Bronchial epithelial cell (primary cell): ENCODE data around the gene EIF3K. TPM values are rescaled to one million over a fixed set of nuclear protein-coding genes. Genes with fewer than 3 reads are reported as not detected.

Experiments
- DNase-seq: peaks from one replicate; pipeline ENCODE4 v3.0.0-alpha.2; 2010; ENCODE audit warnings: low read depth
- FAIRE-seq: peaks from 2 replicates; lab custom pipeline; 2011; peaks lifted over from hg19 to GRCh38; lab: Jason Lieb, UNC
- H3K27me3 ChIP-seq: 2 replicates; pipeline ENCODE4 v1.5.1; 2011; ENCODE audit warnings: low read length; ENCODE audit not compliant: control insufficient read depth, insufficient read depth
- H3K36me3 ChIP-seq: 2 replicates; pipeline ENCODE4 v1.5.1; 2011; ENCODE audit warnings: low read length; ENCODE audit not compliant: control insufficient read depth, insufficient read depth
- H3K4me3 ChIP-seq: 2 replicates; pipeline ENCODE4 v1.5.1; 2011; ENCODE audit warnings: mild to moderate bottlenecking, low read depth, low read length, control low read depth
- CTCF ChIP-seq: IDR thresholded peaks from 2 replicates; pipeline ENCODE4 v1.5.1; 2011; ENCODE audit warnings: mild to moderate bottlenecking, moderate library complexity, low read length, control low read depth, inconsistent platforms; ENCODE audit not compliant: insufficient read depth, severe bottlenecking
- total RNA-seq: library from RNA; depleted of rRNA; stranded (reverse); fragments of >200 nt; gene quantifications from 2 replicates; pipeline ENCODE4 v1.2.1, GENCODE V29; 2014

EIF3K gene
- total RNA-seq, 1 donor from 2014 or later, result 374 TPM

- TF ChIP-seq CTCF, result no peak
- Histone ChIP-seq H3K4me3 (no peak overlapping the region), H3K27me3 (no peaks in the 10 kb centered on the region), H3K36me3 (peaks cover 6% of the 10 kb centered on the region)
- peak; percentile 52 for DNase-seq
- FAIRE-seq, result no peak
These were observed 36.3 kb downstream of the EIF3K start for GRCh38 chr19:38655148-38655824.

GRCh38 chr19:38656171-38656981 lies 37.4 kb downstream of the EIF3K start:
- peaks cover 11% of the 10 kb centered on the region for H3K36me3 ChIP-seq
- no peaks in the 10 kb centered on the region for H3K27me3 ChIP-seq
- no peak overlapping the region for H3K4me3 ChIP-seq
- DNase-seq, result peak; percentile 75
- FAIRE-seq, result no peak
- TF ChIP-seq CTCF, result no peak

GRCh38 chr19:38657633-38658222 lies 38.7 kb downstream of the EIF3K start:
- Histone ChIP-seq H3K4me3 (no peak overlapping the region), H3K36me3 (peaks cover 11% of the 10 kb centered on the region), H3K27me3 (no peaks in the 10 kb centered on the region)
- TF ChIP-seq CTCF, result no peak
- FAIRE-seq, result peak; percentile 79
- peak; percentile 99 for DNase-seq

GRCh38 chr19:38658462-38659306 lies 39.7 kb downstream of the EIF3K start:
- H3K27me3 ChIP-seq, result no peaks in the 10 kb centered on the region
- no peak overlapping the region for H3K4me3 ChIP-seq
- FAIRE-seq (peak; percentile 88), DNase-seq (peak; percentile 100)
- peaks cover 13% of the 10 kb centered on the region for H3K36me3 ChIP-seq
- TF ChIP-seq CTCF, result no peak

GRCh38 chr19:38660724-38661123 lies 41.7 kb downstream of the EIF3K start:
- no peak for TF ChIP-seq CTCF
- no peak for FAIRE-seq
- no peaks in the 10 kb centered on the region for H3K27me3 ChIP-seq
- H3K4me3 ChIP-seq, result no peak overlapping the region
- no peak for DNase-seq
- H3K36me3 ChIP-seq, result peaks cover 12% of the 10 kb centered on the region
